ENCODE data around the gene PTPN2. TPM values are rescaled to one million over a fixed set of nuclear protein-coding genes. Genes with fewer than 3 reads are reported as not detected.
"Not testable (repeated sequence)": the region's sequence is repeated elsewhere in the genome, so short reads cannot be mapped to it uniquely, and the experiment has no call there.

Gene PTPN2
- total RNA-seq, 2 experiments from 2014 or later, result 60.6 to 72.9 TPM

- POLR2A ChIA-PET; H3K9me3 Mint-ChIP-seq (ENCODE audit: low read depth); H3K36me3 Mint-ChIP-seq (ENCODE audit: low read depth); H3K4me3 Mint-ChIP-seq; ATAC-seq; H3K27ac Mint-ChIP-seq; H3K4me1 Mint-ChIP-seq; H3K27me3 Mint-ChIP-seq; intact Hi-C loops (cut with DNase I, micrococcal nuclease); CTCF ChIA-PET; DNase-seq: not testable (repeated sequence)
Observed at GRCh38 chr18:12756619-12757239, 127.3 kb downstream of the PTPN2 start.

GRCh38 chr18:12755606-12756005 is 128.4 kb downstream of the PTPN2 start:
- CTCF ChIA-PET, POLR2A ChIA-PET: not testable (repeated sequence)

GRCh38 chr18:12754511-12754910 is 129.5 kb downstream of the PTPN2 start:
- H3K36me3 Mint-ChIP-seq (ENCODE audit: low read depth), result no peaks in the 10 kb centered on the region
- ChIA-PET POLR2A (no interaction called here), CTCF (interaction anchor here (0.8 kb wide), 1 partner anchor 293 kb away, joined by 3 read pairs; no protein-coding TSS in a partner anchor)
- H3K4me3 Mint-ChIP-seq, result no peak overlapping the region
- ATAC-seq (no peak), DNase-seq (no peak)
- intact Hi-C loops (cut with DNase I, micrococcal nuclease), result no loop called here
- no peaks in the 10 kb centered on the region for H3K27me3 Mint-ChIP-seq
- peaks cover 11% of the 10 kb centered on the region for H3K4me1 Mint-ChIP-seq
- H3K9me3 Mint-ChIP-seq (ENCODE audit: low read depth), result no peaks in the 10 kb centered on the region
- no peak overlapping the region for H3K27ac Mint-ChIP-seq

More at GRCh38 chr18:12755606-12756005, 128.4 kb downstream of the PTPN2 start:
- H3K4me1 Mint-ChIP-seq; intact Hi-C loops (cut with DNase I, micrococcal nuclease); H3K27ac Mint-ChIP-seq; H3K4me3 Mint-ChIP-seq; DNase-seq; ATAC-seq; H3K36me3 Mint-ChIP-seq (ENCODE audit: low read depth); H3K27me3 Mint-ChIP-seq; H3K9me3 Mint-ChIP-seq (ENCODE audit: low read depth): not testable (repeated sequence)

DNA sequence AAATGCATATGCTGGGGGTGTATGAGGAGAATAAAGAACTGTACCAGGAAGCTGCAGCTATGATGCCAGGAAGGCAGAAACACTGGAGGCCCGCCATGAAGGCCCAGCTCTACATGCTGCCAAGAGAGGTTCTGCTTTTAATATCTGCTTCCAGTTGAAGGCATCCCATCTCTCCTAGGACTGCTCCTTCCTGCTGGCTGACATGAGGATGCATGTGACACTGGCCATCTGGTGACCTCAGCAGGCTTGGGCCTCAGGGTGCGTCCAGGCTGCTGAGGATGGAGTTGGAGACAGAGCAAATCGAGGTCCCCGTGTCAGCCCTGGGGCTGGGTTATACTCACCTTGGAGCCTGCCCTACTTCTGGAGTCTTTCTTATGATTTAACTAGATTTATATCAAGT is 132.1 kb downstream of the PTPN2 start:
- DNase-seq (no peak), ATAC-seq (no peak)
- H3K9me3 Mint-ChIP-seq (ENCODE audit: low read depth), result no peaks in the 10 kb centered on the region
- H3K27ac Mint-ChIP-seq, result no peak overlapping the region
- no peak overlapping the region for H3K4me3 Mint-ChIP-seq
- intact Hi-C loops (cut with DNase I, micrococcal nuclease), result no loop called here
- H3K27me3 Mint-ChIP-seq, result no peaks in the 10 kb centered on the region
- peaks cover 15% of the 10 kb centered on the region for H3K4me1 Mint-ChIP-seq
- ChIA-PET CTCF (interaction anchor here (1.1 kb wide), 1 partner anchor 399 kb away, joined by 3 read pairs; no protein-coding TSS in a partner anchor), POLR2A (interaction anchor here (0.7 kb wide), 1 partner anchor 416 kb away, joined by 3 read pairs; no protein-coding TSS in a partner anchor)
- H3K36me3 Mint-ChIP-seq (ENCODE audit: low read depth), result no peaks in the 10 kb centered on the region

GRCh38 chr18:12751503-12751884 is 132.5 kb downstream of the PTPN2 start:
- POLR2A ChIA-PET, result interaction anchor here (0.7 to 1.4 kb wide), 2 partner anchors 24 to 416 kb away, joined by 3 to 8 read pairs; no protein-coding TSS in a partner anchor
- ATAC-seq (no peak), DNase-seq (no peak)
- Mint-ChIP-seq H3K9me3 (ENCODE audit: low read depth) (no peaks in the 10 kb centered on the region), H3K27me3 (no peaks in the 10 kb centered on the region), H3K4me1 (peaks cover 15% of the 10 kb centered on the region), H3K4me3 (no peak overlapping the region), H3K36me3 (ENCODE audit: low read depth) (no peaks in the 10 kb centered on the region), H3K27ac (no peak overlapping the region)
- CTCF ChIA-PET, result no interaction called here
- intact Hi-C loops (cut with DNase I, micrococcal nuclease), result no loop called here

DNA sequence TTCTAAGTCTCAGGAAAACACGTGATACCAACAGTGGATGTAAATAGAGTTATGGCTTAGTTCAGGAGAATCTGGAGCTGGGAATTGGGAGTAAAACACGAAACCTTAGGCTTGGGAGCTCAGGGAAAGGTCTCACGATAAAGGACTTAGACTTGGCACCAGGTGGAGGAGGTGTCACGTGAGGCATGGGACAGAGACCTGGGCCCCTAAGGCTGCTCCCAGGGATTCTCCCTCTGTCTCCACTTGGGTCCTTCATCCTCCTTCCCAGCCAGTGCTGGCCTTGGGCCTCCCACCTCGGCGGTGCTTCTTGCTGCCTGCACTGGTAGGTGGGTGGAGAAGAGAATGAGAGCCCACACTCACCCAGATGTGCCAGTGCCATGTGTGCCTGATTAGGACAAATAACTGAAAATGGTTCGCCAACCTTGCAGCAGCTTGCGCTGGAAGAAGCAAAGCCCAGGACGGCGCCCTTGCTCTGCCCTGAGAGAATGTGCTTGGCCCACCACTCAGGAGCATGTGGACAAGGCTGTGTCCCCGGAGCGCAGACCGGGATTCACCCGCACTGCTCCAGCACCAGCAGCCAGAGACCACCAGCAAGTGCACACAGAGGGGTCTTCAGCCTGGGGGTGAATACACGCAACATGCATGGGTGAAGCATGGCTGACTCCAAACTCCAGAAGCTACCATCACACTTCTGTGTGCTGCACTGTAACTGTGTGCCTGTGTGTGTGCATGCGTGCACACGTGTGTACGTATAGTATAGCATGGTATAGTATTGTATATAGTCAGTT is 133.1 kb downstream of the PTPN2 start:
- DNase-seq (no peak), ATAC-seq (no peak)
- Mint-ChIP-seq H3K4me3 (no peak overlapping the region), H3K36me3 (ENCODE audit: low read depth) (no peaks in the 10 kb centered on the region), H3K4me1 (peaks cover 15% of the 10 kb centered on the region), H3K27me3 (no peaks in the 10 kb centered on the region), H3K27ac (peak overlapping the region; percentile 35), H3K9me3 (ENCODE audit: low read depth) (no peaks in the 10 kb centered on the region)
- ChIA-PET POLR2A (interaction anchor here (1.4 kb wide), 1 partner anchor 24 kb away, joined by 8 read pairs; no protein-coding TSS in a partner anchor), CTCF (interaction anchor here (1.7 kb wide), 1 partner anchor 135 kb away, joined by 5 read pairs; no protein-coding TSS in a partner anchor)
- intact Hi-C loops (cut with DNase I, micrococcal nuclease), result no loop called here

GRCh38 chr18:12750076-12750714 is 133.8 kb downstream of the PTPN2 start:
- no peaks in the 10 kb centered on the region for H3K27me3 Mint-ChIP-seq
- H3K4me3 Mint-ChIP-seq, result no peak overlapping the region
- H3K4me1 Mint-ChIP-seq, result peaks cover 15% of the 10 kb centered on the region
- intact Hi-C loops (cut with DNase I, micrococcal nuclease), result no loop called here
- CTCF ChIA-PET, result interaction anchor here (1.1 to 2.0 kb wide), 4 partner anchors 136 to 186 kb away, joined by 3 to 8 read pairs (median 4); no protein-coding TSS in a partner anchor
- H3K27ac Mint-ChIP-seq, result peak overlapping the region; percentile 40
- H3K36me3 Mint-ChIP-seq (ENCODE audit: low read depth), result no peaks in the 10 kb centered on the region
- DNase-seq (peak; percentile 67), ATAC-seq (peak; percentile 80)
- POLR2A ChIA-PET, result interaction anchor here (0.6 to 1.4 kb wide), 2 partner anchors 23 to 25 kb away, joined by 3 to 8 read pairs; no protein-coding TSS in a partner anchor
- no peaks in the 10 kb centered on the region for H3K9me3 Mint-ChIP-seq (ENCODE audit: low read depth)

GRCh38 chr18:12749121-12749520 is 134.9 kb downstream of the PTPN2 start:
- intact Hi-C loops (cut with DNase I, micrococcal nuclease), result no loop called here
- Mint-ChIP-seq H3K9me3 (ENCODE audit: low read depth) (no peaks in the 10 kb centered on the region), H3K4me3 (no peak overlapping the region), H3K36me3 (ENCODE audit: low read depth) (no peaks in the 10 kb centered on the region), H3K27me3 (no peaks in the 10 kb centered on the region), H3K4me1 (peaks cover 15% of the 10 kb centered on the region), H3K27ac (no peak overlapping the region)
- ATAC-seq (no peak), DNase-seq (no peak)
- ChIA-PET POLR2A (no interaction called here), CTCF (interaction anchor here (0.6 to 2.0 kb wide), 7 partner anchors 86 to 293 kb away, joined by 3 to 8 read pairs (median 4); no protein-coding TSS in a partner anchor)

DNA sequence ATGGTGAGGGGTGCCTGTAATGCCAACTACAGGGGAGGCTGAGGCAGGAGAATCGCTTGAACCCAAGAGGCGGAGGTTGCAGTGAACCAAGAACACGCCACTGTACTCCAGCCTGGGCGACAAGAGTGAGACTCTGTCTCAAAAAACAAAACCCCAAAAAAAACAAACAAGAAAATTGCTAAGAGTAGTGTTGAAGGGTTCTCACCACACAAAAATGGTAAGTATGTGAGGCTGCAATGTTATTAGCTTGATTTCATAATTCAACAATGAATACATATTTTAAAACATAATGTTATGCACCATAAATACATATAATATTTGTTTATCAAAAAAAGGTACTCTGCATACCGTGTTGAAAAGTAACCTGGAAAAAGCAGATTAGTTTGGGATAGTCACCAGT is 135.4 kb downstream of the PTPN2 start:
- ChIA-PET POLR2A (no interaction called here), CTCF (interaction anchor here (0.6 to 2.0 kb wide), 7 partner anchors 87 to 1717 kb away, joined by 3 to 8 read pairs (median 4); no protein-coding TSS in a partner anchor)
- H3K27me3 Mint-ChIP-seq, result no peaks in the 10 kb centered on the region
- H3K4me1 Mint-ChIP-seq, result peaks cover 15% of the 10 kb centered on the region
- intact Hi-C loops (cut with DNase I, micrococcal nuclease), result no loop called here
- H3K4me3 Mint-ChIP-seq, result no peak overlapping the region
- H3K9me3 Mint-ChIP-seq (ENCODE audit: low read depth), result no peaks in the 10 kb centered on the region
- DNase-seq, result no peak
- no peak overlapping the region for H3K27ac Mint-ChIP-seq
- H3K36me3 Mint-ChIP-seq (ENCODE audit: low read depth), result no peaks in the 10 kb centered on the region
- no peak for ATAC-seq

DNA sequence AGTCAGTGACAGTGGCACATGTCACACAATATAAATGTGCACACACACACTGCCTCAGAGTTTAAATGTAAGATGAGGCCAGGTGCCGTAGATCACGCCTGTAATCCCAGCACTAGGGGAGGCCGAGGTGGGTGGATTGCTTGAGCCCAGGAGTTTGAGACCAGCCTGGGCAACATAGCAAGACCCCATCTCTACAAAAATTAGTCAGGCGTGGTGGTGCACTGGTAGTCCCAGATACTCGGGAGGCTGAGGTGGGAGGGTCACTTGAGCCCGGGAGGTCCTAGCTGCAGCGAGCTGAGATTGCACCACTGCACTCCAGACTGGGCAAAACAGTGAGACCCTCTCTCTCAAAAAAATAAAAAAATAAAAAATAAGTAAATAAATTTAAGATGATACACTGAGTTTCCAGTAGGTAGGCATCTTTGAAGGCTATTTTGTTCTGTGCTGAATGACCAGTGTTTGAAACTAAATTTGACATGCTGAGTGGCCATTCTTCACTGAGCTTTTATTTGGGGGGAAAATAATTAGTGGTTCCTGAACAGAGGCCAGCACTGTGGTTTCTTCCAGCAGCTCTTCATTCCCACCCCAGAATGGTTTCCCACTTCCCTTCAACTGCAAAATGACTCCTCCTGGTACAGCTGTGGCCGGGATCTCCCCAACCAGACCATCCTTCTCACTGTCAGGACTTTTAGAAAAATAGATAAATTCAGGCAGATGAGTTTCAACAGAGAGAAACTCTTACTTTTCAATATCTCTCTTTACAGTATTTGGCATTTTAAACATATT is 136.3 kb downstream of the PTPN2 start:
- ChIA-PET POLR2A (no interaction called here), CTCF (interaction anchor here (0.8 kb wide), 1 partner anchor 1716 kb away, joined by 6 read pairs; no protein-coding TSS in a partner anchor)
- H3K27me3 Mint-ChIP-seq, result no peaks in the 10 kb centered on the region
- no peak for ATAC-seq
- H3K27ac Mint-ChIP-seq, result no peak overlapping the region
- H3K36me3 Mint-ChIP-seq (ENCODE audit: low read depth), result no peaks in the 10 kb centered on the region
- peaks cover 15% of the 10 kb centered on the region for H3K4me1 Mint-ChIP-seq
- no peaks in the 10 kb centered on the region for H3K9me3 Mint-ChIP-seq (ENCODE audit: low read depth)
- H3K4me3 Mint-ChIP-seq, result no peak overlapping the region
- intact Hi-C loops (cut with DNase I, micrococcal nuclease), result no loop called here
- DNase-seq, result no peak

Measured in activated CD4-positive, alpha-beta T cell treated with anti-CD3 and anti-CD28 coated beads for 36 hours (primary cell).